GM18519 (cell line): ENCODE results near the gene STAC.
"Not testable (repeated sequence)": the region's sequence is repeated elsewhere in the genome, so short reads cannot be mapped to it uniquely, and the experiment has no call there.

Source experiments
- ATAC-seq: cut with Tn5 transposase; IDR thresholded peaks from one replicate; pipeline ENCODE4 v1.9.1; 2021; ENCODE audit warnings: mild to moderate bottlenecking, moderate library complexity; ENCODE audit not compliant: unreplicated experiment, low FRiP score

Gene STAC

DNA sequence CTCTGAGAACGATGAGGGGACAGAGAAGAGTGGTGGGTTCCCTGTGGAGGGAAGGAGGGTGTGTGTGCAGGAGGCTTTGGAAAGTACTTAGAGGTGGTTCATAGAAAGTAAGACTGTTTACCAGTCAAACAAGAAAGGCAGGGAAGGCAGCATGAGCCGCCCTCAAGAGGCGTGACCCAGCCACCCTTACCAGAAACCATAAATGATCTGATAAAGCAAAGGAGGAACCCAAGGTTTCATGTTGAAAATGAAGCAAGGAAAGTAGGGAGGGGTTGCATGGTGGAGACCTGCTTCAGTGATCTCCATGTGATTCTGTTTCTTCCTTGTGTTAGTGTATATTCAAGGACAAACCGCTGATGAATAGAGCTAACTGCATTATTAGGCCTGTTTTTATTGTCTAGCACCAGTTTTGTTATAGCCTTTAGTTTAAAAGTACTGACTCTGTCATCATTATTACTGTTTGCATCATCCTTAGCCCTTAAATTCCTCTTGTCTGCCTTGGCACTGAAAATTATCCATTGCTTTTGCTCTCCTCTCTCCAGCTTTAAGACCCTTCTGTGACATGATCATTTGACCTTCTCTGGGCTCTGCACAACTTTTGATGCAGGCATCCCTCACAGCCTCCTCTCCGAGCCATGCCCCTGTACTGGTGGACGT is 96.1 kb downstream of the STAC start:
- ATAC-seq, result no peak

DNA sequence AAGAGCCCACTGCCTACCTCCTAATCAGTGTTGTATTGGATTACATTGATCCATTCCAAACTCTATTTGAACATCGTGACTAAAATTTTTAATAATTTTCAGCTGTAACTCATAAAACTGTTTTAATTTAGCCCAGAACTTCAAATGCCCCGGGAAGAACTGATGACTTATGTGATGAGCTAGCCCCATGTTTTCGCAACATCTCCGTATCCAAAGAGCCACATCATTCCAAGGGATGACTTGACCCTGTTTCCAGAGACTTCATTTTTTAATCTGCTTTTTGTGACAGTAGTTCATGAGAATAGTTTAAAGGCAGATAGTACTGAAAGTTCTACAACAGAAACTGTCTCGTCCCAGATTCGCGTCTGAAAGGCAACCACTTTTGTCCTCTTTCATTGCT is 97.4 kb downstream of the STAC start:
- ATAC-seq, result no peak

DNA sequence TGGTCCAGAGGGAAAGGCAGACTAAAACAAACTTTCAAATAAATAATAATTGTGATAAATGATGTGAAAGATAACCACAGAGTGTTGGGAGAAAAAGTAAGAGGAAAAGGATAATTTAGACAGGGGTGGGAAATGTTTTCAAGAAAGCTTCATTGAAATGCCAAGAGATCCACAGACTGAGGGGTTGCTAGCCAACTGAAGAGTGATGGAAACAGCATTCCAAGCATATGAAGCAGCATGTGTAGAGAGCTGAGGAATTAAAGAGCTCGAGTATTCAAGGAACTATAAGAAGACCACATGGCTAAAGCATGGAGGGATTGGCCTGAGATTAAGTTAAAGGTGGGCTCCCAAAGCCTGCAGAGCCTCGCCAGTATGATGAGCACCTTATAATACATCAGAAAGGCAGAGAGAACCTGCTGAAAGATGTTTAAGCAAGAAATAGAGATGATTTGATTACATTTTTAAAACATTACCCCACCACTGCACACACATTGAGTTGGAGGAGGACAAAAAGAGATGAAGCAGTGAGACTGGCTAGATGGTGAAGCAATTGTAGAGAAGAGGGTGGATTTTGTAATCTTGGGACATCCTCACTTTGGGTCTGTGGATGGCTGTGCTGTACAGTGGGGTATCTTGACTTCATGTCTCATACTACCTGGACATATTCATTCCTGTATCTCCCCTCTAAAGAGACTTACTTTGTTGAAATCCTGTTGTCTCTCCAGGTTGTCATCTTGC is 100.8 kb downstream of the STAC start:
- no peak for ATAC-seq

DNA sequence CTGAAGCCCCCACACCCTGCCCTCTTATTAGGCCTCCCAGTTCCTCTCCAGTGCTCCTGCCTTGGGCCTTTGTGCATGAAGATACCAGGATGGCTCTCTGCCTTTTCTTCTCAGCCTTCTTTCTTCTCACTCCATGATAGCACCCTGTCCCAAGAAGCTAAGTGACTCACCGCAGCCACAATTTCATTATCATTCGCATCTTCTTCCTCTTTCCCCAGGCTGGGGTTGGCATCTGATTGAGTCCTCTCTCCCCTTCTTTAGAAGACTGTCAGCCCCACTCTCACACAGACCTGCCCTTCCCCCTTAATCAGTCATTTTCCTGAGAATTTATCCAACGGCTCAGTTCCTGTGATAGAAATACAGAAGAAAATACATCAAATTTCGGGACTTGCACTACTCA is 102.0 kb downstream of the STAC start:
- no peak for ATAC-seq

GRCh38 chr3:36482880-36483279 is 102.6 kb downstream of the STAC start:
- ATAC-seq, result no peak

GRCh38 chr3:36483709-36484108 is 103.4 kb downstream of the STAC start:
- ATAC-seq, result no peak

DNA sequence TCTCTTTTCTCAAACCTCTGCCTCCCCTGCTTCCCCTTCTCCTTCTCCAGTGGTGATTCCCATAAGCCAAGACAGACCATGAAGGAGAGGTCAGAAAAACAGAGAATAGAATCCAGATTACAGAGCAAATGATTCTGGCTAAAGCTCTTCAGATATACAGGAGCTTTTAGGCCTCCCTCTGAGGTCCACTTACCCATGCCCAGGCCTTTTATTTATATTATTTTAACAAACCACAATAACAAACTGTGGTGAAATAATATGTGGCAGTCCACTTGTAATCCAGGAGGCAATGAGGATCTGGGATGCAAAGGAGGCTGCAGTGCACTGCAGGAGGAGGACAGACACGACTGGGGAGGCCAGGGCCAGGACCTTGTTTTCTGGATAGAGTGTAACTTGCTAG is 104.1 kb downstream of the STAC start:
- ATAC-seq, result no peak

DNA sequence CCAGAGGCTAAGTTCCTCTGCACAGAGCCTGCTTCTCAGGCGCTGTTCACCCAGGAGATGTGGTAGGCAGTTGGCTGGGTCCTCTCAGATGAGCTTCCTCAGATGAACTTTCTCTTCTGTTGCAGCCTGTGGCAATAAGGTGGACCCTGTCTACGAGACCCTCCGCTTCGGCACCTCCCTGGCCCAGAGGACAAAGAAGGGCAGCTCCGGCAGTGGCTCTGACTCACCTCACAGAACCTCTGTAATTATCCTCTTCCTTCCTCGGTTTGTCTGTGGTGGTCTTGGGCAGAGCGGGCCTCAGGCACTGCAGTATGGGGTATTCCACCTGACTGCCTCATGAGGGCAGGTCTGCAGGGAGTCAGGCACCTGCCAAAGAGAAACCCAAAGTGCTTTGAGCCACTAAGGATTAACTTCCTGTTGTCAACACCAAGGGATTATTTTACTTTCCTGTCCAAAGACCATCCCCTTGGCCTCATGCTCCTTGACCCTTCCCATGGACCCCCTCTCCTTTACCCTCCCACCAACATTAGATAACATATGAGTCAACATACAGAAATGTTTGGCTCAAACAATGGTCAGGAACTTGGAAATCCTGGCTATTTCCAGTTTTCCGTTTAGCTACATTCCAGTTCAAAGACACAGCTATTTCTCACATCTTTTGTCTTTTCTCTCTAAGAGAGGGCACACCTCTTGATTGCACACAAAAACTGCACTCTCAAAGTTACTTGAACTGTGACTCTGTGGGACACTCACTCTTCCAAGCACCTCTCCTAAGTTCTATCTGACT is 105.9 kb downstream of the STAC start:
- no peak for ATAC-seq

DNA sequence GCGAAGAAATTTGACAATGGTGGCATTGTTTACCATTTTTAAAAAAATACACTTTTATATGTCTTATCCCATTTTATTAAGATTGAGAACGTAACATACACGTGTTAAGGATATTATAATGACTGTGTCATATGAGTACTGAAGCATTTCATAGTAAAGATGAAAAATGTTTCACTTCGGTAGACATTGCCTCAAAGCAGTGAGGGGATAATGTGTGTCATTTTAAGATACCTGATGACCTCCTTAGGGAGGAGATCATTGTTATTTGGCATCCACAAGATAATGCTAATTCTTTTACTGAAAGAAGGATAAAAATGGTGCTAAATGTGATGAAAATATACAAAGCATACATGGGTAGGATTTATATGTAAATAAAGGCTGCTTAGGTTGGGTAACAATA is 107.3 kb downstream of the STAC start:
- ATAC-seq, result no peak

DNA sequence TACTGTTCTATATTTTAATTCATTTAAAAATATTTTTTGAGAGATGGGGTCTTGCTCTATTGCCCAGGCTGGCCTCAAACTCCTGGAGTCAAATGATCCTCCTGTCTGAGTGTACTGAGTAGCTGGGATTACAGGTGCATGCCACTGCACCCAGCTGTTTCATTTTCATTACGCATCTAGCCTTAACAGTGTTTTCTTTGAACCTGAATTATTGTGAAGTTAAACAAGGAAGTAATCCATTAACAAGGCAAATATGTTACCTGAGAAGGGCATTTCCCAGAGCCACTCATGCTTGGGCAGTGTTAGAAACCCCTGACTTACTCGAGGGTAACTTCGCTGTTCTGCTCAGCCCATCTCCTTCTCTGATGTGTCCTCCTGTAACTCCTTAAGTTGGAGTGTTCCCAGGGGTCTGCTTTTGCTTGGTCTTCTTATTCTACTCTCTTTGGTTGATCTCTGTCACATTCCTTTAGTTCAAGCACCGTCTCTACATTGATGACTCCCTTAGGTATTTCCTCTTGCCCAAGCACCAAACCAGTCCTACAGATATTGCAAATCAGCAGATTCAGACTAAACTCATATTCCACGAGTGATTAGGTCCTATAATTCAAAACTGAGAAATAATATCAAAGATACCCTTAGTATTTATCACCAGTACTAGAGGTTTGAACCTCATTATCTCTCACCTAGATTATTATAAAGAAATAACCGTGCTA is 107.9 kb downstream of the STAC start:
- no peak for ATAC-seq

GRCh38 chr3:36489101-36489500 is 108.8 kb downstream of the STAC start:
- ATAC-seq, result no peak

- ATAC-seq, result no peak
These were observed 109.5 kb downstream of the STAC start for GRCh38 chr3:36489679-36490425.

GRCh38 chr3:36493051-36493450 is 112.7 kb downstream of the STAC start:
- ATAC-seq, result no peak

- no peak for ATAC-seq
These were observed 114.3 kb downstream of the STAC start for GRCh38 chr3:36494461-36495109.

GRCh38 chr3:36496684-36497633 is 116.7 kb downstream of the STAC start:
- ATAC-seq, result no peak

DNA sequence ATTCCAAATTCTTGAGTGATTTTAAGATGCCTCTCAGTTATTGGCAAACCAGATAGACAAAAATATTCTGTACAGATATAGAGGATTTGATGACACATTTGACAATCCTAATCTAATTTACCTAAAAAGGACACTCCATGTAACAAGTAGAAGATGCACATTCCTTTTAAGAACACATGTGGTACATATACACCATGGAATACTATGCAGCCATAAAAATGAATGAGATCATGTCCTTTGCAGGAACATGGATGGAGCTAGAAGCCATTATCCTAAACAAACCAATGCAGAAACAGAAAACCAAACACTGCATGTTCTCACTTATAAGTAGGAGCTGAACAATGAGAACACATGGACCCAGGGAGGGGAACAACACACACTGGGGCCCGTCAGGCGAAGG is 119.7 kb downstream of the STAC start:
- not testable (repeated sequence) for ATAC-seq

GRCh38 chr3:36501616-36502015 is 121.3 kb downstream of the STAC start:
- ATAC-seq, result no peak

- ATAC-seq, result no peak
These were observed 125.1 kb downstream of the STAC start for GRCh38 chr3:36505393-36505792.
